Measurements from ENCODE around the gene GRAMD2A.

The GRAMD2A gene

GRCh38 chr15:72222393-72222792 is 24.8 kb upstream of the GRAMD2A start:
- TF ChIP-seq REST (IDR thresholded peaks at IDR 0.05; ENCODE audit: insufficient read depth in 1 of 2, low read depth in 2 of 2, low read length in 2 of 2) (no peak), SIN3A (IDR thresholded peaks at IDR 0.05; ENCODE audit: borderline replicate concordance, insufficient read depth, low read length) (no peak), FOXP2 (optimal IDR thresholded peaks at IDR 0.05; ENCODE audit: borderline replicate concordance, extremely low read depth, extremely low read length, insufficient read depth) (no peak), TAF1 (IDR thresholded peaks at IDR 0.05; ENCODE audit: borderline replicate concordance, insufficient read depth, low read length) (no peak)

- TF ChIP-seq POLR2AphosphoS5 (IDR thresholded peaks at IDR 0.05; ENCODE audit: low read depth, low read length), result no peak
- no peak for TF ChIP-seq SIN3A (IDR thresholded peaks at IDR 0.05; ENCODE audit: borderline replicate concordance, insufficient read depth, low read length)
- no peak for TF ChIP-seq REST (IDR thresholded peaks at IDR 0.05; ENCODE audit: insufficient read depth in 1 of 2, low read depth in 2 of 2, low read length in 2 of 2)
- TF ChIP-seq FOXP2 (optimal IDR thresholded peaks at IDR 0.05; ENCODE audit: borderline replicate concordance, extremely low read depth, extremely low read length, insufficient read depth), result no peak
- TF ChIP-seq TAF1 (IDR thresholded peaks at IDR 0.05; ENCODE audit: borderline replicate concordance, insufficient read depth, low read length), result no peak
Measured at GRCh38 chr15:72220687-72221086, 23.1 kb upstream of the GRAMD2A start.

- TF ChIP-seq POLR2AphosphoS5 (IDR thresholded peaks at IDR 0.05; ENCODE audit: low read depth, low read length), result no peak; the same call in 1 of the 2 replicates
- no peak for TF ChIP-seq TAF1 (IDR thresholded peaks at IDR 0.05; ENCODE audit: borderline replicate concordance, insufficient read depth, low read length)
- no peak for TF ChIP-seq REST (IDR thresholded peaks at IDR 0.05; ENCODE audit: insufficient read depth in 1 of 2, low read depth in 2 of 2, low read length in 2 of 2)
- TF ChIP-seq FOXP2 (optimal IDR thresholded peaks at IDR 0.05; ENCODE audit: borderline replicate concordance, extremely low read depth, extremely low read length, insufficient read depth), result no peak
- TF ChIP-seq SIN3A (IDR thresholded peaks at IDR 0.05; ENCODE audit: borderline replicate concordance, insufficient read depth, low read length), result no peak
Measured at GRCh38 chr15:72217216-72217615, 19.6 kb upstream of the GRAMD2A start.

GRCh38 chr15:72216079-72216478 is 18.5 kb upstream of the GRAMD2A start:
- TF ChIP-seq POLR2AphosphoS5 (IDR thresholded peaks at IDR 0.05; ENCODE audit: low read depth, low read length) (no peak), TAF1 (IDR thresholded peaks at IDR 0.05; ENCODE audit: borderline replicate concordance, insufficient read depth, low read length) (no peak), FOXP2 (optimal IDR thresholded peaks at IDR 0.05; ENCODE audit: borderline replicate concordance, extremely low read depth, extremely low read length, insufficient read depth) (no peak), REST (IDR thresholded peaks at IDR 0.05; ENCODE audit: insufficient read depth in 1 of 2, low read depth in 2 of 2, low read length in 2 of 2) (no peak), SIN3A (IDR thresholded peaks at IDR 0.05; ENCODE audit: borderline replicate concordance, insufficient read depth, low read length) (no peak)

GRCh38 chr15:72207558-72208085 is 10.0 kb upstream of the GRAMD2A start:
- no peak for TF ChIP-seq SIN3A (IDR thresholded peaks at IDR 0.05; ENCODE audit: borderline replicate concordance, insufficient read depth, low read length)
- TF ChIP-seq POLR2AphosphoS5 (IDR thresholded peaks at IDR 0.05; ENCODE audit: low read depth, low read length), result no peak
- no peak for TF ChIP-seq FOXP2 (optimal IDR thresholded peaks at IDR 0.05; ENCODE audit: borderline replicate concordance, extremely low read depth, extremely low read length, insufficient read depth)
- TF ChIP-seq REST (IDR thresholded peaks at IDR 0.05; ENCODE audit: insufficient read depth in 1 of 2, low read depth in 2 of 2, low read length in 2 of 2), result no peak
- no peak for TF ChIP-seq TAF1 (IDR thresholded peaks at IDR 0.05; ENCODE audit: borderline replicate concordance, insufficient read depth, low read length)
